ENCODE data around the gene VSIG8.

VSIG8 gene

GRCh38 chr1:159883134-159883533, 20.7 kb upstream of the VSIG8 start:
- no peak for DNase-seq (ENCODE audit: low read depth in 2 of 2)

- no peak for DNase-seq (ENCODE audit: low read depth in 2 of 2)
Observed at GRCh38 chr1:159882527-159882862, 20.0 kb upstream of the VSIG8 start.

- no peak for DNase-seq (ENCODE audit: low read depth in 2 of 2)
Observed at GRCh38 chr1:159881622-159882526, 19.4 kb upstream of the VSIG8 start.

DNA sequence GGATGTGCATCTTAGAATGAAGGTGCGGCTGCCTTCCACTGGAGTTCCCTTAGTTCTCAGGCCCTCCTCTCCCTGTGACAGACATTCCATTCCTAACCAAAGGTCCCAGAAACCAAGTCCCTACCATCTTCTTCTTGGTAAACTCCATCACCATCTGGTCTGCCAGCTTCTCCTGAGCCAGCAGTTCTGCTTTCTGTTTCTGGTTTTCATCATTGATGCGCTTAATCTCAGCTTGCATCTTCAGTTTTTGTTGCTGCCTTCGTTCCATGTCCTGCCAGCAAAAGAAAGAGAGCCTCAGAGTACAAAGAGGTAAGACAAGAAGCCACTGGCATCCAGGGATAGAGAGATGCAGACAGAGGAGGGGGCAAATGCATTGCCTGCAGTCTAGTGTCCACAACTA, 18.0 kb upstream of the VSIG8 start:
- no peak for DNase-seq (ENCODE audit: low read depth in 2 of 2)

- DNase-seq (ENCODE audit: low read depth in 2 of 2) = no peak
Observed at GRCh38 chr1:159879977-159880376, 17.5 kb upstream of the VSIG8 start.

DNA sequence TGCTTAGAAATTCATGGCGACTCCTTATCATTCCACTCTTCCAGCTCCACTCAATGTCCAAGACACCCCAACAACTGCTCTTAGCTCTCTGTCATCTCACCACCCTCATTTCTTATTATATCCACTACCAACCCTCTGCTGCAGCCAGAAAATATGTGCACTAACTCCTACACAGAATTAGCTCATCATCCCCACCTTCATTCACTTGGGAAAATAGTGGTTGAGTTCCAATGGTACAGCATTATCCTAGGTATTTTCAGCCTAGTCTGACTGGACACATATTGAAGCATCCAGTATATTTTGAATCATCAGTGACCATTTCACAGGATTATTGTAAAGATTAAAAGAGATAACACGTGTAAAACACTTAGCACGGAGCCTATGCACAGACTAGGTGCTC, 16.7 kb upstream of the VSIG8 start:
- DNase-seq (ENCODE audit: low read depth in 2 of 2) = no peak

DNA sequence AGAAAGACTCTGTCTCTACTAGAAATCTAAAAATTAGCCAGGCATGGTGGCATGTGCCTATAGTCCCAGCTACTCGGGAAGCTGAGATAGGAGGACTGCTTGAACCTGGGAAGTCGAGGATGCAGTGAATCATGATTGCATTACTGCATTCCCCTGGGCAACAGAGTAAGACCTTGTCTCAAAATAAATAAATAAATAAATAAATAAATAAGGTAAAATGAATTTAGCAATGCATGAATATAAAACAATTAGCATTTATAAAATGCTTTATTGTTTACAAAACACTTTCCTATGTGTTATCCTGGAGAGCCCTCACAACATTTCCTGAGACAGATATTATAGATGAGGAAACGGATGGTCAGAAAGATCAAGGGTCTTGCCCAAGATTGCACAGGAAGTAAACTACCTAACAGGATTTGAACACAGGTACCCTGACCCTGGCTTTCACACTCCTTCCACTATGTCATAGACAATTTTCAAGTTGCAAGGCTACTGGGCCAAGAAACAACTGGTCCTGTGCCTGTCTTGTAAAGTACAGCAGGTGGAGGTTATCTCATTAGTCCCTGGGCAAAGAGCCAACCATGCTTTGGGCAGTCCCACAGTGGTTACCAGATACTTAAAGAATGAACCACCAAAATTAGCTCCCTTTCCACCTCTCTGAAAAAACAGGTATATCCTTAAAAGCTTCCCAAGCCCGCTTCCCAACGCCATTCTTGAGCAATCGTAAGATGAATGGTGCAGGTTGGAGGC, 15.4 kb upstream of the VSIG8 start:
- no peak for DNase-seq (ENCODE audit: low read depth in 2 of 2)

DNA sequence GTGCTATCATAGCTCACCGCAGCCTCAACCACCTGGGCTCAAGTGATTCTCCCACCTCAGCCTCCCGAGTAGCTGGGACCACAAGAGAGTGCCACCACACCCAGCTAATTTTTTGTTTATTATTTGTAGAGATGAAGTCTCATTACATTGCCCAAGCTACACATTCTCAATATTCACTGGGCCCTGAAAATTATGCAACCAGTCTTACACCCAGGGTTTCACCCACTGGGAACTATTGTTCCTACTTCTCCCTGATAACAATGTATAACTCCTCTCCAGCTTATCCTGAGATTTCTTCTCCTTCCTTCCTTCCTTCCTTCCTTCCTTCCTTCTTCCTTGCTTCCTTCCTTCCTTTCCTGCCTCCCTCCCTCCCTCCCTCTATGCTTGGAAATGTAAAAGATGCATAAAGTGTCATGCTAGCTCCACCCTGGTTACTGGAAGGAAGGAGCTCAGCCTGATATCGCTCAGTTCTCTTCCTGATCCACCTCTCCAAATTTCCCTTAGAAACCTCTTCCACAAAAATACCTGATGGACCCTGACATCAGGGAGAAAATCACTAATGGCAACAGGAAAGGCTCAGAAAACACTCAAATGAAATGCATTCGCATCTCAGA, 11.2 kb upstream of the VSIG8 start:
- DNase-seq (ENCODE audit: low read depth in 2 of 2) = no peak

- DNase-seq (ENCODE audit: low read depth in 2 of 2) = no peak
Observed at GRCh38 chr1:159872891-159873290, 10.4 kb upstream of the VSIG8 start.

- no peak for DNase-seq (ENCODE audit: low read depth in 2 of 2)
Observed at GRCh38 chr1:159870704-159871103, 8.2 kb upstream of the VSIG8 start.

- DNase-seq (ENCODE audit: low read depth in 2 of 2) = no peak
Observed at GRCh38 chr1:159869607-159870006, 7.2 kb upstream of the VSIG8 start.

- DNase-seq (ENCODE audit: low read depth in 2 of 2) = no peak
Observed at GRCh38 chr1:159869173-159869572, 6.7 kb upstream of the VSIG8 start.

GRCh38 chr1:159868766-159869165, 6.3 kb upstream of the VSIG8 start:
- no peak for DNase-seq (ENCODE audit: low read depth in 2 of 2)

- no peak for DNase-seq (ENCODE audit: low read depth in 2 of 2)
Observed at GRCh38 chr1:159867664-159868026, 5.2 kb upstream of the VSIG8 start.

DNA sequence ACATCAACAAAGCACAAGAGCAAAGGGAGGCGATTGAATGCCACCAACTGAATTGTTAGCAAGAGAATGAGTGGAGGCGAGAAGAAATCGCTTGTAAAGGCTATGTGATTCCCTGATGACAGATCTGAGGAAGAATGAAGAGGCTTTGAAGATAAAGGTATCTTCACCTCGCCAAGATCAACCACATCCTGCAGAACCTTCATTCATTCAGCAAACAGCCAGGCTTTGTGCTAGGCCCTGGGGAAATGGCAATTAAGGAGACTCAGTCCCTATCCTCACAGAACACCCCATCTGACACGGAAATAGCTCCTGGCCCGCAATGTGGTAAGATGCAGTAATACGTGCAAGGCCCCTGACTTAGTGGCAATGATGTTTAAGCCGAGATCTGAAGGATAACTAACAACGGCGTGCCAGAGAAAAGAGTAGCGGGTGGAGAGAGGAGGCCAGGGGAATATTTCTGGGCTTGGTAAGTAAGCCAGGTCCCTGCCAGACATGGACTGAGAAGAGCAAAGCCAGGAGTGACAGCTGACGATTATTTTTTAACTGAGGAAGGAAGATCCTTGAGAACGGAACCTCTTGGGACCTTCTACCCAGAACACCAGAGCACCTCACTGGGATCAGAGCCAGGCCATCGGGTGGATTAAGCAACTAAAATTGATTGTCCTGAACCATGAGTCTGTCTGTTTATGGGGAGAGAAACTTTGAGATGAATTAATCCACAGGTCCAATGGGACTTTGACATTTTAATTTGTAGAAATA, 4.6 kb upstream of the VSIG8 start:
- no peak for DNase-seq (ENCODE audit: low read depth in 2 of 2)

DNA sequence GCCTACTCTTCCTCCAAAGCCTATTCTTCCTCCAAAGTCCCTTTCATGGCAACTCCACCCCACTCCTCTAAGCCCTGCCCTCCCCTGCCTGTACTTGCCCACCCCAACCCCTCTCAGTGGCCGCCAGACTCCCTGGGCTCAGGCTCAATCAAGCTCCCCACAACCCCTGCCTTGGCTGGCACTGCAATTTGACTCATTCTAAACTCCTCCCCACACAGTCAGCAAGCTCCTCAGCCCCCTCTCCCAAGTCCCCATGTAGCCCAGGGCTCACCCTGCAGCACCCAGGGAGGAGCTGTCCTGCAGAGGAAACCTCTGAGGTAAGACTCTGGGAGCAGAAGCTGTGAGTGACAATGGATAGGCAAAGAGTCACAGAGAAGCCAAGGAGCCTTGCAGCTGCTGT, 3.6 kb upstream of the VSIG8 start:
- DNase-seq (ENCODE audit: low read depth in 2 of 2) = no peak

DNA sequence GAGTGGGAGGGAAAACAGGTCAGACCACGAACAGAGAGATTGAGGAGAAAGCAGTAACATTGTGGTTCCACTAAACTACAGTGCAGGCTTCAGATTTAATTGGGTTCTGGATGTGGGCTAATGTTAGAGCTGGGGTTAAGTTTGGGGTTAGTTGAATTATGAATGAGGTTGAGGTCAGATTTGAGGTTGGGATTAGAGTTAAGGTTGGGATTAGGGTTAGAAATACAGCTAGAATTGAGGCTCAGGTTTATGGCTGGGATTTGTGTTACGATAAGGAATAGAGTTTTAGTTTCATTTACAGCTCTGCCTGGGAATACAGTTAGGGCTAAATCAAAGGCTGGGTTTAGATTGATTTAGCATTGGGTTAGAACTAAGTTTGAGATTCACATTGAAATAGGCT, 1.8 kb upstream of the VSIG8 start:
- no peak for DNase-seq (ENCODE audit: low read depth in 2 of 2)

DNA sequence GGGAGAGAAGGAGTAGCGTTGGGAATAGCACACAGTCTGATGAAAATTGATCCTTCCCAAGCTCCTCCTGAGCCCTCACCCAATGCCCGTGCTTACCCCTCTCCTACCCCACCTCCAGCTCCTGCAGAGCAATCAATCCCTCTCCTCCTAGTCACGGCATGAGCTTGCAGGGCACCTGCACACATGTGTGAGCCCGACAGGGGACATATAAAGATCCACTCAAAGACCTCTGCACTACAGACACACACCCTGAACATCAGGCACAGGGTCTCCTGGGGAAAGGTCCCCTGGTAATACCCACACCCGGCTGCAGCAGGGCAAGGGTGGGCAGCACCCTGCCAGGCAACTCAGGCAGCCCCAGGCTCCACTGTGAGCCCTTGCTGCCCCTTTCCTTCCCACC, 426 bp downstream of the VSIG8 start:
- DNase-seq (ENCODE audit: low read depth in 2 of 2) = no peak

DNA sequence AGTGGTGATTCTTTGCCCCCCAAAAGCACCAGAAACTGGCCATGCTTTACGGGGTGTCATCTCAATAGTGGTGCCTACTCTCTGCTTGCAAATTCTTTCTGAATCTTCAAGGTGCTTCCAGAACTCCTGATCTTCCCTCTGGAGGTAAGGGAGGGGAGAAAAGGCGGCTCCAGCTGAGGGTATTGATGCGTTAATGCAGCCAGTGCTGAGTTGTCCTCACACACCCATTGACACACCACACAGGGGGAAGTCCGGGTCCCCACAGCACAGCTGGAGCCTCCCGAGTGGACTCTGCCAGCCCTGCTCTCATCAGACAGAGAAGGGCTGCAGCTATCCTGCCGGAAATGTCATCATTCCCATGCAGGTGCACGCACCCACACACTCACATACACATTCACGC, 1.2 kb downstream of the VSIG8 start:
- no peak for DNase-seq (ENCODE audit: low read depth in 2 of 2)

- DNase-seq (ENCODE audit: low read depth in 2 of 2) = no peak
Observed at GRCh38 chr1:159860456-159860855, 2.0 kb downstream of the VSIG8 start.

DNA sequence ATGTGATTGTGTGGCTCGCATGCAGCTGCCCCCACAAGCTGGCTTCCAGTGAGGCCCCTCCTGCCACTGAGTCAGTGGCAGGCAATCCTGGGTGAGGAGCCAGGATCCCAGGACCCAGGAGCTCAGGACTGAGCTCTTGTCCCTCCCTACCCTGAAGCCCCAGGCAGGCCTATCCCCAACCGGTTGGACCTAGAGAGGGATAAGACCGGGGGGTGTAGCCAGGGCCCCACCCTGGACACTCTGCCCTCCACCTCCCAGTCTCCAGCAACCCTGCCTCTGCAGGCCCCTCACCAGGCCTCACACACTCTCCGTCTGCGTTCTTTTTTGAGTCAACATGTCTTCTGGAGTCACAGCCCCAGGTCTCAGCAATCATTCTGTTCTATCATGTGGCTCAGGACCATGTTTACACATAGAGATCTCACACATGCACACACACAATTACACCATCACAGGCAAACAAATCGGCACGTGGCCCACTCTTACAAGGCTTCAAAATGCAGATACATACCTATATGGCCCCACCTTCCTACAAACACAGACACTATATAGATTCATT, 2.6 kb downstream of the VSIG8 start:
- DNase-seq (ENCODE audit: low read depth in 2 of 2) = no peak

DNA sequence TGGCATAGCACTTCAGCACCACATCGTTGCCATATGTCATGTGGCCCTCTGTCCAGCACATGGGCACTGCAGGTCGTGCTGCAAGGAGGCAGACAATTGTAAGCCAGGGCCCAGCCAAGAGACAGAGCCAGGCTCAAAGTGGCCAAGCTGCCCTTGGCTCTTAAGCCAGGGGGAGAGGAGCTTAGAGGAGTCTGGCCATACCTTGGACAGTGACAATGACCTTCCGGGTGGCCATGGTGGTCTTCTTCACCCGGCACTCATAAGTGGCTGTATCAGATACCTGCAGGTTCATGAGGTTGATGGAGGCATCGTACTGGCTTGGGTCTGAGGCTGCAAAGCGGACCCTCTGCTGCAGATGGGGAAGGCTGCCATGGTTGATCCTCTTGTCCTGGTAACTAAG, 4.6 kb downstream of the VSIG8 start:
- no peak for DNase-seq (ENCODE audit: low read depth in 2 of 2)

All from stimulated activated CD8-positive, alpha-beta memory T cell treated with anti-CD3 and anti-CD28 coated beads, Interleukin-2, amount 100 ng/mL, for 1 hour (primary cell).